Thyroid gland (tissue), 4 donors: ENCODE data around the gene PIGR. TPM values are rescaled to one million over a fixed set of nuclear protein-coding genes. Genes with fewer than 3 reads are reported as not detected.

ENCODE experiments used
- DNase-seq, 2 donors: peaks; one replicate each; pipeline ENCODE4 v3.0.0-alpha.2; 2019
- H3K27ac ChIP-seq, 3 donors: fragments of 200-600 bp; sonication (generic); 1 replicate in 2 of 3; 2 replicates in 1 of 3; pipeline ENCODE4 v1.5.1; 2016 to 2019; ENCODE audit warnings: mild to moderate bottlenecking in 1 of 3, moderate library complexity in 1 of 3
- H3K27me3 ChIP-seq: fragments of 200-600 bp; sonication (generic); one replicate; pipeline ENCODE4 v1.5.1; 2019
- H3K36me3 ChIP-seq, 2 donors: fragments of 200-600 bp; sonication (generic); one replicate each; pipeline ENCODE4 v1.5.1; 2016 to 2019
- H3K4me1 ChIP-seq, 2 donors: fragments of 200-600 bp; sonication (generic); one replicate each; pipeline ENCODE4 v1.5.1; 2017 to 2019
- H3K4me3 ChIP-seq, 3 donors: fragments of 200-600 bp; sonication (generic); replicated peaks in 1 of 3; 1 replicate in 2 of 3; 2 replicates in 1 of 3; pipeline ENCODE4 v1.5.1; 2016; ENCODE audit warnings: mild to moderate bottlenecking in 1 of 3
- H3K9me3 ChIP-seq: fragments of 200-600 bp; sonication (generic); one replicate; pipeline ENCODE4 v1.5.1; 2017
- CTCF ChIP-seq, 6 experiments: fragments of 200-600 bp in 3 of 6; fragments of 450-650 bp in 3 of 6; sonication (generic) in 3 of 6; IDR thresholded peaks; one replicate each; pipeline ENCODE4 v1.5.1; 2016 to 2019; ENCODE audit warnings: antibody characterized with exemption in 6 of 6, mild to moderate bottlenecking in 2 of 6, inconsistent platforms in 1 of 6, moderate library complexity in 1 of 6
- POLR2A ChIP-seq, 2 donors: fragments of 450-650 bp; IDR thresholded peaks; one replicate each; pipeline ENCODE4 v1.6.1; 2017; ENCODE audit warnings: antibody characterized with exemption in 2 of 2, mild to moderate bottlenecking in 2 of 2, moderate library complexity in 1 of 2
- WGBS, 2 donors: methylation state at CpG; one replicate each; pipeline ENCODE4 v1.1.5; 2017; 5-methylcytosine and 5-hydroxymethylcytosine counted together
- intact Hi-C: fragments of 100-400 bp; cut with DNase I; formaldehyde crosslinking; loops from one replicate; pipeline ENCODE4 v1.15.1; 2023
- total RNA-seq, 4 donors: library from RNA; depleted of rRNA; stranded (reverse); fragments of >200 nt; gene quantifications; one replicate each; pipeline ENCODE4 v1.2.3, GENCODE V29; 2016

Gene PIGR
- total RNA-seq, 4 donors from 2014 or later, result 0.11 to 1.2 (median 0.75) TPM; not detected in 1

- TF ChIP-seq POLR2A (IDR thresholded peaks at IDR 0.05) (no peak), CTCF (IDR thresholded peaks at IDR 0.05) (peak; percentile 66 to 90 (median 84))
- Histone ChIP-seq H3K27ac (no peak overlapping the region), H3K9me3 (no peaks in the 10 kb centered on the region), H3K4me1 (peaks cover 5 to 30% of the 10 kb centered on the region in 2 donors), H3K27me3 (no peaks in the 10 kb centered on the region), H3K4me3 (no peak overlapping the region), H3K36me3 (no peaks in the 10 kb centered on the region)
- peak; percentile 73 to 76 for DNase-seq
- WGBS, 2 donors, result 24 to 25% methylated on average over 7 of the region's 7 CpGs
- intact Hi-C loops, result loop anchor here (5.0 to 10.0 kb wide), 4 partner anchors 50 to 428 kb away; partner anchors contain the start of gene DYRK3
These were observed 33.7 kb downstream of the PIGR start for GRCh38 chr1:206912445-206913095.

GRCh38 chr1:206911064-206911663 is 35.1 kb downstream of the PIGR start:
- TF ChIP-seq POLR2A (IDR thresholded peaks at IDR 0.05), result no peak
- peak; percentile 51 to 88 (median 72) for TF ChIP-seq CTCF (IDR thresholded peaks at IDR 0.05)
- Histone ChIP-seq H3K27ac (no peak overlapping the region), H3K36me3 (no peaks in the 10 kb centered on the region), H3K4me1 (peaks cover 5 to 30% of the 10 kb centered on the region in 2 donors), H3K9me3 (no peaks in the 10 kb centered on the region), H3K27me3 (no peaks in the 10 kb centered on the region), H3K4me3 (no peak overlapping the region)
- 2% methylated on average over 1 of the region's 1 CpG for WGBS, 2 donors
- DNase-seq, result peak; percentile 37
- intact Hi-C loops, result loop anchor here (5.0 to 10.0 kb wide), 4 partner anchors 49 to 426 kb away; partner anchors contain the start of gene DYRK3

GRCh38 chr1:206909883-206910318 is 36.4 kb downstream of the PIGR start:
- intact Hi-C loops, result loop anchor here (5.0 to 10.0 kb wide), 5 partner anchors 48 to 425 kb away; partner anchors contain the start of gene DYRK3
- no peak for DNase-seq

GRCh38 chr1:206909161-206909882 is 36.9 kb downstream of the PIGR start:
- H3K27ac ChIP-seq, result peak overlapping the region; percentile 77 to 85 (median 81)
- peak; percentile 99 for DNase-seq
- TF ChIP-seq CTCF (IDR thresholded peaks at IDR 0.05) (peak in 1 of 6 experiments; percentile 2), POLR2A (IDR thresholded peaks at IDR 0.05) (peak in 1 of 2 donors; percentile 13)
- intact Hi-C loops, result loop anchor here (10.0 kb wide), 1 partner anchor 105 kb away; no protein-coding TSS in a partner anchor
- no peaks in the 10 kb centered on the region for H3K36me3 ChIP-seq
- H3K9me3 ChIP-seq, result no peaks in the 10 kb centered on the region
- H3K4me3 ChIP-seq, result peak overlapping the region in 1 of 3 donors; percentile 38
- WGBS, 2 donors, result 2 to 6% methylated on average over 30 to 47 of the region's 69 CpGs
- H3K27me3 ChIP-seq, result no peaks in the 10 kb centered on the region
- H3K4me1 ChIP-seq, result peaks cover 5 to 30% of the 10 kb centered on the region in 2 donors

More at GRCh38 chr1:206909883-206910318, 36.4 kb downstream of the PIGR start:
- peak overlapping the region; percentile 77 to 85 (median 81) for H3K27ac ChIP-seq
- 28 to 41% methylated on average over 10 to 14 of the region's 14 CpGs for WGBS, 2 donors
- H3K4me3 ChIP-seq, result peak overlapping the region in 1 of 3 donors; percentile 38
- no peaks in the 10 kb centered on the region for H3K36me3 ChIP-seq
- H3K27me3 ChIP-seq, result no peaks in the 10 kb centered on the region
- TF ChIP-seq POLR2A (IDR thresholded peaks at IDR 0.05), result no peak
- TF ChIP-seq CTCF (IDR thresholded peaks at IDR 0.05), result no peak
- H3K4me1 ChIP-seq, result peaks cover 5 to 30% of the 10 kb centered on the region in 2 donors
- no peaks in the 10 kb centered on the region for H3K9me3 ChIP-seq
